HG03280 (cell line): ENCODE results near the gene FURIN.
A peak's percentile ranks its signal among the peaks of the same experiment; 100 is the strongest.
"Not testable (repeated sequence)": the region's sequence is repeated elsewhere in the genome, so short reads cannot be mapped to it uniquely, and the experiment has no call there.

Experiments used
- ATAC-seq: cut with Tn5 transposase; IDR thresholded peaks from one replicate; pipeline ENCODE4 v1.9.1; 2021; ENCODE audit warnings: mild to moderate bottlenecking, moderate library complexity; ENCODE audit not compliant: unreplicated experiment

Gene FURIN

GRCh38 chr15:90901175-90902039, 33.0 kb downstream of the FURIN start:
- no peak for ATAC-seq

GRCh38 chr15:90902040-90902839, 33.9 kb downstream of the FURIN start:
- peak; percentile 66 for ATAC-seq

GRCh38 chr15:90902840-90903732, 34.7 kb downstream of the FURIN start, which contains the start of gene MAN2A2:
Gene MAN2A2 (plus strand): TSS chr15:90903302. CDS start chr15:90904208, 906 bp downstream.
- ATAC-seq: peak; percentile 53

GRCh38 chr15:90903733-90904536, 35.5 kb downstream of the FURIN start:
- no peak for ATAC-seq

DNA sequence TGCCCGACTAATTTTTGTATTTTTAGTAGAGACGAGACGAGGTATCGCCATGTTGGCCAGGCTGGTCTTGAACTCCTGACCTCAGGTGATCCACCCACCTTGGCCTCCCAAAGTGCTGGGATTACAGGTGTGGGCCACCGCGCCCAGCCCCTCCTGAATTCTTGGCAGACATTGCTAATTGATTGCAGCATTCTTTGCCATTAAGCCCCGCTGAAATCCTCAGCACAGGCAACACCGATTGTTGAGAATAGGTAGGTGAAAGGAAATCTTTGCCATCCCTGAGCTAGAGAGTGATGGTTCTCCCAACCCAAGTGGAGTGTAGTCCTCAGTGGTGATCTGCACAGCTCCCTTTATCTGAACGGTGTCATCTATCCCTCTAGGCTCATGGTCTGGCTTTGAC, 36.4 kb downstream of the FURIN start:
- ATAC-seq: no peak

GRCh38 chr15:90905306-90906180, 37.2 kb downstream of the FURIN start:
- ATAC-seq: no peak

GRCh38 chr15:90906181-90906849, 37.9 kb downstream of the FURIN start:
- ATAC-seq: no peak

GRCh38 chr15:90907051-90907660, 38.8 kb downstream of the FURIN start:
- ATAC-seq: no peak

GRCh38 chr15:90907838-90908507, 39.6 kb downstream of the FURIN start:
- no peak for ATAC-seq

DNA sequence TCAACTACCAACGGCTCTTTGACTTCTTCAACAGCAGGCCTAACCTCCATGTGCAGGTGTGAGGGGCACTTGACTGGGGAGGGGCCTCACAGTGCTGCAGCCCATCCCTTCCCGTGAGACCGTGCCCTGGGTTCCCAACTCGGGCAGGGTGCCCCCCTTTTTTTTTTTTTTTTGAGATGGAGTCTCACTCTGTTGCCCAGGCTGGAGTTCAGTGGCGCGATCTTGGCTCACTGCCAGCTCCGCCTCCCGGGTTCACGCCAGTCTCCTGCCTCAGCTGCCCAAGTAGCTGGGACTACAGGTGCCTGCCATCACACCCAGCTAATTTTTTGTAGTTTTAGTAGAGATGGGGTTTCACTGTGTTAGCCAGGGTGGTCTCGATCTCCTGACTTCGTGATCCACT, 41.1 kb downstream of the FURIN start:
- not testable (repeated sequence) for ATAC-seq

DNA sequence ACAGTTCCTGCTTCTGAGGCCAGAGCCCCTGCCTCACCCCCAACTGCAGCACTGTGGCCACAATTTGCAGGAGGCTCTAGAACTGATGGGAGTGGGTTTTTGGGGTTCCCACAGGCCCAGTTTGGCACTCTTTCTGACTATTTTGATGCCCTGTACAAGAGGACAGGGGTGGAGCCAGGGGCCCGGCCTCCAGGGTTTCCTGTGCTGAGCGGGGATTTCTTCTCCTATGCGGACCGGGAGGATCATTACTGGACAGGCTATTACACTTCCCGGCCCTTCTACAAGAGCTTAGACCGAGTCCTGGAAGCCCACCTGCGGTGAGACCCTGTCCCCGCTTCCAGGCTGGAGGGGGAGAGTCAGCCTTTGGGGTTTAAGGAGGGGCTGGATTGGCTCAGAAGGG, 41.6 kb downstream of the FURIN start:
- ATAC-seq: no peak

DNA sequence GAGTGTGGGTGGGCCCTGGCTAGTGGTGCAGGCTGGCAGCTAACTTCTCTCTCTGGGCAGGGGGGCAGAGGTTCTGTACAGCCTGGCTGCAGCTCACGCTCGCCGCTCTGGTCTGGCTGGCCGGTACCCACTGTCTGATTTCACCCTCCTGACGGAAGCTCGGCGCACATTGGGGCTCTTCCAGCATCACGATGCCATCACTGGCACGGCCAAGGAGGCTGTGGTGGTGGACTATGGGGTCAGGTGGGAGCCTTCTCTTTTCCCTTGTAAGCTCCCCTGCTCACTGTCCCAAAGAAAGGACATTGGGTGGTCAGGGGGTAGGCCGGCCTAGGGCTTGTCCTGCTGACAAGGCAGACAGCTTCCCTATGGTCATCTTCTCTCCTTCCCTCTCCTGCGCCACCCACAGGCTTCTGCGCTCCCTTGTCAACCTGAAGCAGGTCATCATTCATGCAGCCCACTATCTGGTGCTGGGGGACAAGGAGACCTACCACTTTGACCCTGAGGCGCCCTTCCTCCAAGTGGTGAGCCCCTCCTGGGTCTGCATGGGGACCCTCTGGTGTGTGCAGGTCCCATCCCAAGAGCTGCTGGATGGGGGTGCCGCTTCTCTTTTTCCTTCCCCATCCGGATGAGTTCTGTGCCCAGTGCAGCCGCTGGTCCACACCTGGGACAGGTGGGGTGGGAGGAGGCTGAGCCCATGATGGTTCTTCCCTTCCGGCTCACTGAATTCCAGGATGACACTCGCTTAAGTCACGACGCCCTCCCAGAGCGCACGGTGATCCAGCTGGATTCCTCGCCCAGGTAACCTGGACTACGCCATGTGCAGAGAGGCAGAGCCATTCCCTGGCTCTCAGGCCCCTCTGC, 42.3 kb downstream of the FURIN start:
- no peak for ATAC-seq

GRCh38 chr15:90911302-90911623, 42.9 kb downstream of the FURIN start:
- ATAC-seq: no peak

DNA sequence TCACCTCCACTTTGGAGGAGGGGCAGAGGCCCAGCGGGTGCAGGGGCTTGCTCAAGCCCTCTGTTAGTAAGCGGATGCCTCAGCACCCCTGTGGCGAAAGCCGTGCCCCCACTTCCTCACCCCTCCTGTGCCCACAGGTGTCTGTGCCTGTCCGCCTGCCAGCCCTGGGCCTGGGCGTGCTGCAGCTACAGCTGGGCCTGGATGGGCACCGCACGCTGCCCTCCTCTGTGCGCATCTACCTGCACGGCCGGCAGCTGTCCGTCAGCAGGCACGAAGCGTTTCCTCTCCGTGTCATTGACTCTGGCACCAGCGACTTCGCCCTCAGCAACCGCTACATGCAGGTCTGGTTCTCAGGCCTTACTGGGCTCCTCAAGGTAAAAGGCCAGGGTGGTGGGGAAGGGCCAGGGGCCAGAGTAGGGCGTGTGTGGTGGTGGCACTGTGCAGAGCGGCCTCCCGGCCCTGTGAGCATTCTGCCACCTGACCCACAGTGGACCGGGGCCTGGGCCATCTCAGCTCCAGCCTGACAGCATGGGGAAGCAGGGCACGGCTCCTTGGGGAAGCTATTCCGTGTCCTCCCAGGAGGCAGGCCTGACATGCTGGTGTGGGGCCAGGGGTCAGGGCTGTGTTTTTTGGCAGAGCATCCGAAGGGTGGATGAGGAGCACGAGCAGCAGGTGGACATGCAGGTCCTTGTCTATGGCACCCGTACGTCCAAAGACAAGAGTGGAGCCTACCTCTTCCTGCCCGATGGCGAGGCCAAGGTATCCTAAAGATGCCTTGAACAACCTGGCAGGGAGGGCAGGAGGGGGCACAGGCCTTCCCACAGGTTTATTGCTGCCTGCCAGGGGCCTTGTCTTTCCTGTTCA, 43.8 kb downstream of the FURIN start:
- no peak for ATAC-seq

DNA sequence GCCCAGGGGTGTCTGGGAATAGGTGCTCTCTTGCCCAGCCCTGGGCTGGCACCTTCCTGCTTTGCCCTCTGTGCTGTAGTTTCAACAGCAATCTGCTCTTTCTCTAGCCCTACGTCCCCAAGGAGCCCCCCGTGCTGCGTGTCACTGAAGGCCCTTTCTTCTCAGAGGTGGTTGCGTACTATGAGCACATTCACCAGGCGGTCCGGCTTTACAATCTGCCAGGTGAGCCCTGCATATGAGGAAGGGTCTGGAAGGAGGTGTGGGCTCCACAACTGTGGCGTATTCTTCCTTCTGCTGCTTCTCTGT, 44.3 kb downstream of the FURIN start:
- ATAC-seq: no peak

DNA sequence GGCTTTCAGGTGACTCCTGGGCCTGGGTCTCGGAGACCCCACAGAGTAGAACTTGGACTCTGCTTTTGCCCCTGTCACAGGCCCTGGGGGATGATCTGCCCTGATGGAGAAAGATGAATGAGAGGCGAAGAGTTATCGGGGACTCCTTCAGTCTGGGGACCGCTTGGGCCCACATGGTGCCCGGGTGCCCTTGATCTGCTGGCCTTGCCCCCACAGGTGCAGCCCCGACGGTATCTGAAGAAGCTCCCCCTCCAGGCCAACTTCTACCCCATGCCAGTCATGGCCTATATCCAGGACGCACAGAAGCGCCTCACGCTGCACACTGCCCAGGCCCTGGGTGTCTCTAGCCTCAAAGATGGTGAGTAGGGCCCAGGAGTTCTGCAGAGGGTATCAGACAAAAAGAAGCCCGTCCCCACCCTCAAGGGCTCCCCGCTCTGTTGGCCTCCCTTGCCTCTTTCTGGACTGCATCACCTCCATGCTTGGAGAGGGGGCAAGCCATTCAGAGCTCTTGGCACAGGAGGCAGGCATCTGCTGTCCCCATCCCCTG, 45.1 kb downstream of the FURIN start:
- no peak for ATAC-seq
